ENCODE data around the gene GPR137B.
"Not testable (repeated sequence)": the region's sequence is repeated elsewhere in the genome, so short reads cannot be mapped to it uniquely, and the experiment has no call there.

Gene GPR137B

GRCh38 chr1:236168716-236169429 is 26.5 kb downstream of the GPR137B start:
- H3K27me3 ChIP-seq (ENCODE audit: insufficient read depth, low read length) = no peaks in the 10 kb centered on the region
- no peak overlapping the region for H3K9ac ChIP-seq (ENCODE audit: low read depth, low read length)
- H3K4me3 ChIP-seq (ENCODE audit: low read length) = no peak overlapping the region
- no peaks in the 10 kb centered on the region for H3K36me3 ChIP-seq (ENCODE audit: insufficient read depth, low read depth, low read length)
- H3K9me3 ChIP-seq (ENCODE audit: insufficient read depth, low read depth, low read length) = no peaks in the 10 kb centered on the region
- no peak overlapping the region for H3K27ac ChIP-seq (ENCODE audit: low read length)
- no peaks in the 10 kb centered on the region; the same call in 1 of the 2 replicates for H3K4me1 ChIP-seq (ENCODE audit: insufficient read depth, low read length)

GRCh38 chr1:236172041-236172579 is 29.8 kb downstream of the GPR137B start:
- Histone ChIP-seq H3K27me3 (ENCODE audit: insufficient read depth, low read length) (no peaks in the 10 kb centered on the region), H3K27ac (ENCODE audit: low read length) (no peak overlapping the region)

DNA sequence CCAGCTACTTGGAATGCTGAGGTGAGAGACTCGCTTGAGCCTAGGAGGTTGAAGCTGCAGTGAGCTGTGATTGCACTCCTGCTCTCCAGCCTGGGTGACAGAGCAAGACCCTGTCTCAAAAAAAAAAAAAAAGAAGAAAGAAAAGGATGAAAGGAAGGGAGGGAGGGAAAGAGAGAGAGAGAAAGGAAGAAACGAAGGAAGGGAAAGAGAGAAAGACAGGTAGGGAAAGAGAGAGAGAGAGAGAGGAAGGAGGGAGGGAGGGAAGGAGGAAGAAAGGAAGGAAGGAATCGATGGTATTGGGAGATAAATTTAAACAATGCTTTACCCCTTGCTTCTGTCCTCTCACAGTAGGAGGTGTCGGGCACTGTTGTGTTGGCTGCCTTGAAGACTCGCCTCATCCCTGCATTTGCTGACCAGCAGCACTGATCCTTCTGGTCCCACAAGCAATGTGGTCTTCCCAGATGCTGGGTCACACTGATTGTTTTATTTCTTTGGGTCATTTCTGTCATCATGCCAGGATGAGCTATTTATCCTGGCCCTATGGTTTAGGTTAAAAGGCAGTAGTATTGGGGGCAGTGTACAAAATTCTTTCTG is 30.9 kb downstream of the GPR137B start:
- Histone ChIP-seq H3K27me3 (ENCODE audit: insufficient read depth, low read length) (no peaks in the 10 kb centered on the region), H3K4me3 (ENCODE audit: low read length) (no peak overlapping the region), H3K9ac (ENCODE audit: low read depth, low read length) (no peak overlapping the region), H3K36me3 (ENCODE audit: insufficient read depth, low read depth, low read length) (no peaks in the 10 kb centered on the region), H3K4me1 (ENCODE audit: insufficient read depth, low read length) (no peaks in the 10 kb centered on the region; the same call in 1 of the 2 replicates), H3K9me3 (ENCODE audit: insufficient read depth, low read depth, low read length) (no peaks in the 10 kb centered on the region), H3K27ac (ENCODE audit: low read length) (no peak overlapping the region)

More at GRCh38 chr1:236172041-236172579, 29.8 kb downstream of the GPR137B start:
- no peak overlapping the region for H3K4me3 ChIP-seq (ENCODE audit: low read length)
- no peaks in the 10 kb centered on the region for H3K9me3 ChIP-seq (ENCODE audit: insufficient read depth, low read depth, low read length)
- H3K4me1 ChIP-seq (ENCODE audit: insufficient read depth, low read length) = no peaks in the 10 kb centered on the region; the same call in 1 of the 2 replicates
- no peak overlapping the region for H3K9ac ChIP-seq (ENCODE audit: low read depth, low read length)
- no peaks in the 10 kb centered on the region for H3K36me3 ChIP-seq (ENCODE audit: insufficient read depth, low read depth, low read length)

- H3K9ac ChIP-seq (ENCODE audit: low read depth, low read length) = no peak overlapping the region
- no peaks in the 10 kb centered on the region; the same call in 1 of the 2 replicates for H3K4me1 ChIP-seq (ENCODE audit: insufficient read depth, low read length)
- no peaks in the 10 kb centered on the region for H3K27me3 ChIP-seq (ENCODE audit: insufficient read depth, low read length)
- H3K36me3 ChIP-seq (ENCODE audit: insufficient read depth, low read depth, low read length) = no peaks in the 10 kb centered on the region
- H3K27ac ChIP-seq (ENCODE audit: low read length) = no peak overlapping the region
- H3K9me3 ChIP-seq (ENCODE audit: insufficient read depth, low read depth, low read length) = no peaks in the 10 kb centered on the region
- H3K4me3 ChIP-seq (ENCODE audit: low read length) = no peak overlapping the region
Measured at GRCh38 chr1:236175642-236176336, 33.5 kb downstream of the GPR137B start.

- Histone ChIP-seq H3K4me3 (ENCODE audit: low read length) (no peak overlapping the region), H3K4me1 (ENCODE audit: insufficient read depth, low read length) (no peaks in the 10 kb centered on the region; the same call in 1 of the 2 replicates), H3K9me3 (ENCODE audit: insufficient read depth, low read depth, low read length) (no peaks in the 10 kb centered on the region), H3K27ac (ENCODE audit: low read length) (no peak overlapping the region), H3K27me3 (ENCODE audit: insufficient read depth, low read length) (no peaks in the 10 kb centered on the region), H3K36me3 (ENCODE audit: insufficient read depth, low read depth, low read length) (peaks cover 7% of the 10 kb centered on the region; the same call in 1 of the 2 replicates), H3K9ac (ENCODE audit: low read depth, low read length) (no peak overlapping the region)
Measured at GRCh38 chr1:236176337-236177336, 34.3 kb downstream of the GPR137B start.

- Histone ChIP-seq H3K9ac (ENCODE audit: low read depth, low read length) (no peak overlapping the region), H3K27ac (ENCODE audit: low read length) (no peak overlapping the region), H3K9me3 (ENCODE audit: insufficient read depth, low read depth, low read length) (no peaks in the 10 kb centered on the region), H3K36me3 (ENCODE audit: insufficient read depth, low read depth, low read length) (peaks cover 7% of the 10 kb centered on the region; the same call in 1 of the 2 replicates), H3K4me3 (ENCODE audit: low read length) (no peak overlapping the region), H3K4me1 (ENCODE audit: insufficient read depth, low read length) (no peaks in the 10 kb centered on the region), H3K27me3 (ENCODE audit: insufficient read depth, low read length) (no peaks in the 10 kb centered on the region)
Measured at GRCh38 chr1:236179634-236180033, 37.3 kb downstream of the GPR137B start.

DNA sequence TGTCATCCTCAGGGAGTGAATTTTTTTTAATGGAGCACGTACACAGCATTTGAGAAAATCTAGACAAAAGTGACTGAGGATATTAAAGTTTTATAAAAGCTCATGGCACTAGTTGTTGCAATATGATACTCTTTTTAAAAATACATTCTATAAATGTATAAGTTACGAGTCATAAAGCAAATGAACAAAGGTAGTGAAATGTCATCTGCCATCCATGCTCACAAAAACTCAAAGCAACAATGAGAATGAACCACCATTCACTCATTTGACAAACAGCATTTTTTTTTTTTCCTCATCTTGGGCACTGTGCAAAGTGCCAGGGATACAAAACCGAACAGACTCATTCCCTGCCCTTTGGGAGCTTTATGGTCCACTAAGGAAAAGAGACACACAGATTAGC is 38.7 kb downstream of the GPR137B start:
- peaks cover 7% of the 10 kb centered on the region; the same call in 1 of the 2 replicates for H3K36me3 ChIP-seq (ENCODE audit: insufficient read depth, low read depth, low read length)
- H3K9ac ChIP-seq (ENCODE audit: low read depth, low read length) = no peak overlapping the region
- H3K27ac ChIP-seq (ENCODE audit: low read length) = no peak overlapping the region
- H3K27me3 ChIP-seq (ENCODE audit: insufficient read depth, low read length) = no peaks in the 10 kb centered on the region
- no peaks in the 10 kb centered on the region for H3K4me1 ChIP-seq (ENCODE audit: insufficient read depth, low read length)
- H3K4me3 ChIP-seq (ENCODE audit: low read length) = no peak overlapping the region
- H3K9me3 ChIP-seq (ENCODE audit: insufficient read depth, low read depth, low read length) = no peaks in the 10 kb centered on the region

GRCh38 chr1:236185687-236186086 is 43.3 kb downstream of the GPR137B start:
- Histone ChIP-seq H3K27ac (ENCODE audit: low read length) (no peak overlapping the region), H3K36me3 (ENCODE audit: insufficient read depth, low read depth, low read length) (peaks cover 7% of the 10 kb centered on the region; the same call in 1 of the 2 replicates), H3K9me3 (ENCODE audit: insufficient read depth, low read depth, low read length) (no peaks in the 10 kb centered on the region), H3K9ac (ENCODE audit: low read depth, low read length) (no peak overlapping the region), H3K4me1 (ENCODE audit: insufficient read depth, low read length) (no peaks in the 10 kb centered on the region), H3K4me3 (ENCODE audit: low read length) (no peak overlapping the region), H3K27me3 (ENCODE audit: insufficient read depth, low read length) (no peaks in the 10 kb centered on the region)

DNA sequence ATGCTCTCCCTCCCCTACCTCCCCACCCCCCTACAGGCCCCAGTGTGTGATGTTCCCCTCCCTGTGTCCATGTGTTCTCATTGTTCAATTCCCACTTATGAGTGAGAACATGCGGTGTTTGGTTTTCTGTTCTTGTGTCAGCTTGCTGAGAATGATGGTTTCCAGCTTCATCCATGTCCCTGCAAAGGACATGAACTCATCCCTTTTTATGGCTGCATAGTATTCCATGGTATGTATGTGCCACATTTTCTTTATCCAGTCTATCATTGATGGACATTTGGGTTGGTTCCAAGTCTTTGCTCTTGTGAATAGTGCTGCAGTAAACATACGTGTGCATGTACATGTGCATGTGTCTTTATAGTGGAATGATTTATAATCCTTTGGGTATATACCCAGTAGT is 44.1 kb downstream of the GPR137B start:
- not testable (repeated sequence) for H3K4me3 ChIP-seq (ENCODE audit: low read length); H3K9ac ChIP-seq (ENCODE audit: low read depth, low read length); H3K27ac ChIP-seq (ENCODE audit: low read length); H3K9me3 ChIP-seq (ENCODE audit: insufficient read depth, low read depth, low read length); H3K27me3 ChIP-seq (ENCODE audit: insufficient read depth, low read length); H3K36me3 ChIP-seq (ENCODE audit: insufficient read depth, low read depth, low read length); H3K4me1 ChIP-seq (ENCODE audit: insufficient read depth, low read length)

DNA sequence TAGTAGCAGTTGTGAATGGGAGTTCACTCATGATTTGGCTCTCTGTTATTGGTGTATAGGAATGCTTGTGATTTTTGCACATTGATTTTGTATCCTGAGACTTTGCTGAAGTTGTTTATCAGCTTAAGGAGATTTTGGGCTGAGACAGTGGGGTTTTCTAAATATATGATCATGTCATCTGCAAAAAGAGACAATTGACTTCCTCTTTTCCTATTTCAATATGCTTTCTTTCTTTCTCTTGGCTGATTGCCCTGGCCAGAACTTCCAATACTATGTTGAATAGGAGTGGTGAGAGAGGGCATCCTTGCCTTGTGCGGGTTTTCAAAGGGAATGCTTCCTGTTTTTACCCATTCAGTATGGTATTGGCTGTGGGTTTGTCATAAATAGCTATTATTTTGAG is 45.7 kb downstream of the GPR137B start:
- H3K27ac ChIP-seq (ENCODE audit: low read length); H3K36me3 ChIP-seq (ENCODE audit: insufficient read depth, low read depth, low read length); H3K4me3 ChIP-seq (ENCODE audit: low read length); H3K9me3 ChIP-seq (ENCODE audit: insufficient read depth, low read depth, low read length); H3K27me3 ChIP-seq (ENCODE audit: insufficient read depth, low read length); H3K4me1 ChIP-seq (ENCODE audit: insufficient read depth, low read length); H3K9ac ChIP-seq (ENCODE audit: low read depth, low read length): not testable (repeated sequence)

DNA sequence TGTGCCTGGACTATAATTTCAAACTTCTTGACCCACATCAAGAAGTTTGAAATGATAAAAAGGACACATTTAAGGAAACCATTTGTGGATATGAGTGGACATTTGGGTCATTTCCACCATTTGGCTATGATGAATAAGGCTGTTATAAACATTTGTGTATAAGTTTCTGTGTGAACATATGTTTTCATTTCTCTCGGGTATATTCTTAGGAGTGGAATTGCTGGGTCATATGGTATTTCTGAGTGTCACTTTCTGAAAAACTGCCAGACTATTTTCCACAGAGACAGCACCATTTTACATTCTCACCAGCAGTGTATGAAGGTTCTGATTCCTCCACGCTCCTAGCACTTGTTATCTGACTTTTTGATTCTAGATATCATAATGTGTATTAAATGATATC is 50.8 kb downstream of the GPR137B start:
- Histone ChIP-seq H3K36me3 (ENCODE audit: insufficient read depth, low read depth, low read length) (no peaks in the 10 kb centered on the region), H3K27ac (ENCODE audit: low read length) (no peak overlapping the region)

More for the DNA sequence above, 50.8 kb downstream of the GPR137B start:
- Histone ChIP-seq H3K27me3 (ENCODE audit: insufficient read depth, low read length) (no peaks in the 10 kb centered on the region), H3K9me3 (ENCODE audit: insufficient read depth, low read depth, low read length) (no peaks in the 10 kb centered on the region), H3K9ac (ENCODE audit: low read depth, low read length) (no peak overlapping the region), H3K4me3 (ENCODE audit: low read length) (no peak overlapping the region), H3K4me1 (ENCODE audit: insufficient read depth, low read length) (no peaks in the 10 kb centered on the region)

Data from iPS-20b (cell line).